ENCODE data around the gene CYP21A2.

GRCh38 chr6:32075781-32076180 is 37.6 kb downstream of the CYP21A2 start:
- no peak for TF ChIP-seq CTCF (conservative IDR thresholded peaks at IDR 0.05)
- no peak for TF ChIP-seq EZH2 (IDR thresholded peaks at IDR 0.05; ENCODE audit: low read depth)

Data from PC-9 (cell line).